T-cell (primary cell): Measurements from ENCODE around the gene ITPRIP. TPM values are rescaled to one million over a fixed set of nuclear protein-coding genes. Genes with fewer than 3 reads are reported as not detected.

Experiments
- ATAC-seq, 4 experiments: fragments of 200-7000 bp in 3 of 4; fragments of 150-1000 bp in 1 of 4; cut with Tn5 transposase; replicated peaks in 1 of 4; 1 replicate in 3 of 4; 2 replicates in 1 of 4; pipeline ENCODE4 v1.10.0; 2021; ENCODE audit warnings: moderate library complexity in 3 of 4, mild to moderate bottlenecking in 2 of 4, moderate number of reproducible peaks in 1 of 4
- CTCF ChIA-PET, 2 donors: fragments of 300-600 bp; sonication (Branson Sonifier 250); formaldehyde crosslinking; loops; one replicate each; lab custom pipeline; 2022; ENCODE audit warnings: antibody characterized with exemption in 2 of 2; lab: Charles Lee
- POLR2A ChIA-PET, 2 donors: fragments of 300-600 bp; sonication (Branson Sonifier 250); formaldehyde crosslinking; loops; one replicate each; lab custom pipeline; 2022; ENCODE audit warnings: antibody characterized with exemption in 2 of 2; lab: Charles Lee
- DNase-seq, 35 experiments: peaks; one replicate each; pipeline versions ENCODE4 v3.0.0 to v3.0.0-alpha.2; 2013 to 2023
- H3K27ac ChIP-seq: one replicate; pipeline ENCODE4 v1.5.1; 2013; ENCODE audit warnings: low read length
- H3K27me3 ChIP-seq, 2 experiments: replicated peaks in 1 of 2; 1 replicate in 1 of 2; 2 replicates in 1 of 2; pipeline versions ENCODE4 v1.6.1 to v1.7.0; 2013; ENCODE audit warnings: low read length in 1 of 2, mixed read lengths in 1 of 2; ENCODE audit not compliant: control insufficient read depth in 2 of 2, insufficient read depth in 2 of 2; ENCODE audit errors: extremely low read depth in 1 of 2
- H3K36me3 ChIP-seq, 2 donors: 1 replicate in 1 of 2; 2 replicates in 1 of 2; pipeline versions ENCODE4 v1.6.1 to v1.7.0; 2013; ENCODE audit warnings: low read length in 1 of 2; ENCODE audit not compliant: control insufficient read depth in 2 of 2, insufficient read depth in 1 of 2; ENCODE audit errors: extremely low read depth in 1 of 2
- H3K4me1 ChIP-seq, 2 experiments: 1 replicate in 1 of 2; 2 replicates in 1 of 2; pipeline versions ENCODE4 v1.6.1 to v1.7.0; 2013; ENCODE audit warnings: low read length in 2 of 2, mixed read lengths in 1 of 2; ENCODE audit not compliant: insufficient read depth in 2 of 2, control insufficient read depth in 1 of 2; ENCODE audit errors: extremely low read depth in 1 of 2
- H3K4me3 ChIP-seq, 2 donors: 1 replicate in 1 of 2; 2 replicates in 1 of 2; pipeline versions ENCODE4 v1.5.1 to v1.7.0; 2013; ENCODE audit warnings: mild to moderate bottlenecking in 2 of 2, low read length in 1 of 2, moderate library complexity in 1 of 2; ENCODE audit not compliant: control insufficient read depth in 1 of 2; ENCODE audit errors: extremely low read depth in 1 of 2
- H3K9me3 ChIP-seq: 2 replicates; pipeline ENCODE4 v1.7.0; 2013
- H3K27ac Mint-ChIP-seq, 2 donors: one replicate each; pipeline ENCODE4 v1.8.0; 2020 to 2021; ENCODE audit warnings: mild to moderate bottlenecking in 2 of 2, mixed read lengths in 2 of 2
- H3K27me3 Mint-ChIP-seq, 2 donors: one replicate each; pipeline ENCODE4 v1.8.0; 2021 to 2022; ENCODE audit warnings: mixed read lengths in 2 of 2
- H3K36me3 Mint-ChIP-seq: one replicate; pipeline ENCODE4 v1.8.0; 2021; ENCODE audit warnings: mixed read lengths
- H3K4me1 Mint-ChIP-seq, 3 donors: one replicate each; pipeline ENCODE4 v1.8.0; 2020 to 2022; ENCODE audit warnings: mixed read lengths in 3 of 3, mild to moderate bottlenecking in 1 of 3
- H3K4me3 Mint-ChIP-seq, 3 donors: one replicate each; pipeline ENCODE4 v1.8.0; 2020 to 2022; ENCODE audit warnings: mild to moderate bottlenecking in 3 of 3, mixed read lengths in 3 of 3, moderate library complexity in 3 of 3
- H3K9me3 Mint-ChIP-seq, 3 donors: one replicate each; pipeline ENCODE4 v1.8.0; 2020 to 2022; ENCODE audit warnings: mixed read lengths in 3 of 3
- WGBS: methylation state at CpG from one replicate; pipeline ENCODE4 v1.1.5; 2013; ENCODE audit warnings: missing lambda C conversion rate; ENCODE audit not compliant: insufficient coverage; 5-methylcytosine and 5-hydroxymethylcytosine counted together
- total RNA-seq, 35 experiments: library from RNA in 6 of 35; stranded (reverse) in 6 of 35; fragments of 120-200 nt in 1 of 35; gene quantifications; one replicate each; pipeline versions ENCODE4 v1.2.1 to v1.2.4 and lab custom pipeline; 2013 to 2026

ITPRIP gene
- total RNA-seq, 5 donors from 2014 or later (not counting 1 experiment from before 2014, with no cell fraction given), result 16.9 to 98.5 (median 25.0) TPM

DNA sequence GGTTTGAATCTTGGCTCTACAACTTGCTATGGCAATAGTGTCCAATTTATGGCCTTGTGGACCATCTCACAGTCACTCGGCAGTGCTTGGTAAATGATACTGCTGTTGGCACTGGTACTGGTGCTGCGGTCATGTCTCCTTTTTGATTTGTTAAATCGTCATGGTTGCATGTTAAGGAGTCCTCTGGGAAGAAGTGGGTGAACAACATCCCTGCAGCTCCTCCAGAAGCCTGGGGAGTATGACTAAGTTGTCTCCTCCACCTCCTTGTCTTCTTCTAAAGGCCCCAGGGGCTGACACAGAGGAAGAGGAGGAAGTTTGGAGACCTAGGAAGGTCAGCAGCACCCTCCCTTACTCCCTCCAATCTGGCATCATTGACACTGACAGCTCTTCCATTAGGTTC is 8.5 kb downstream of the ITPRIP start:
- Histone ChIP-seq H3K27me3 (no peaks in the 10 kb centered on the region), H3K4me1 (peaks cover 86 to 97% of the 10 kb centered on the region in 2 experiments), H3K4me3 (peak overlapping the region; percentile 25 to 41), H3K9me3 (no peaks in the 10 kb centered on the region), H3K27ac (peak overlapping the region; percentile 87), H3K36me3 (peaks cover 13 to 26% of the 10 kb centered on the region in 2 donors)
- Mint-ChIP-seq H3K27me3 (no peaks in the 10 kb centered on the region), H3K4me3 (peak overlapping the region in 2 of 3 donors; percentile 70 to 85), H3K9me3 (no peaks in the 10 kb centered on the region), H3K4me1 (peaks cover 99 to 100% (median 100%) of the 10 kb centered on the region in 3 donors), H3K27ac (peak overlapping the region; percentile 92 to 98), H3K36me3 (peaks cover 19% of the 10 kb centered on the region)
- ATAC-seq (peak in 1 of 4 experiments; percentile 0), DNase-seq (no peak)
- ChIA-PET POLR2A (interaction anchor here in 1 of 2 donors (0.7 to 1.7 kb wide), 5 partner anchors 9 to 58 kb away, joined by 3 to 21 read pairs (median 3); partner anchors contain the start of gene ITPRIP), CTCF (interaction anchor here (0.6 to 3.5 kb wide), 6 partner anchors 9 to 1934 kb away, joined by 4 to 15 read pairs (median 7); partner anchors contain the start of genes ITPRIP (in 1 of the 2) and NFKB2 (in 1 of the 2))
- no CpG with 5 or more reads among the region's 3 CpGs for WGBS

DNA sequence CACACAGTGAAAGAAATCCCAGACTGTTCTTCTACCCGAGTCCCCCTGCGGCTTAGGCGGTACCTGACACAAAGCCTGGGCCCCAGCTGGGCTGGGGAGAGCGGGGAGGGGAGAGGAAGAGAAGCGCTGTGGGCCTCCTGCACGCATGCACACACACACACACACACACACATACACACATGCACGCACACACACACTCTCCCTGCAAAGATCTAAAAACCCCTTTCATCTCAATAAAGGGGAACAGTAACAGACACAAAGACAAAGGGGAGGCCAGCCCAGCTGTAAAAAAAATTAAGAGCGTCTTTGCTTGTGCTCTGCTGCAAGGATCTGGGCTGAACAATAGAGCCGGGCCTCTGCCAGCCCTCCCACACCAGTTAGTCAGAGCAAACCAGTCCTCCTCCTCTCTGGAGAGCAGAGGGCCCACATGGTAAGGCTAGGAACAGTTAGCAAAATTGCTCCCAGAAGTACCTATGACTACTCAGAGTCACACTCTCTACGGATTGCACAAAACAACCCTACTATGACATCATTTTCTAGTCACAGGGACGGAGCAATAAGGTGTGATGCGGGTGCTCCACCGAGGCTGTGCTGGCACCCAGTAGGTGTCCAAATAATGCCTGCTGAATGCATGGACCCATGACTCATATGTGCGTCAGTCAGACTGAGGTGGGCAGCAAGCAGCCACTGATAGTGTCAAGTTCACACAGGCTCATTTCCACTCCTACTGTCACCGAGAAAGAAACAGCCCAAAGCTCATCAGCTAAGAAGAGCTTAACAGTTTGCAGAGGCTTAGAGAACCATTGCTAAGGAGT is 9.2 kb downstream of the ITPRIP start:
- H3K36me3 Mint-ChIP-seq, result peaks cover 19% of the 10 kb centered on the region

DNA sequence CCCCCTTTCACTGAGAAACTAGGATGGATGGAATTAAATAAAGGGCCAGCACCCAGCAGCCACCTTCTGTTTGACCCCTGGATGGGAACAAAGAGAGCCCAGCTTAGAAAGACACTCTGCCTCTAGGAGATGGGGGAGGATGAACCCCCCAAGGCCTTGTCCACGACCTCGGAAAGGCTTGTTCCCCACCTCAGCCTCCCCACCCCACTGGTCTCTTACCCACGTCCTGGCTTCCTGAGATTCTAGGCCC is 9.7 kb downstream of the ITPRIP start:
- POLR2A ChIA-PET, result interaction anchor here in 1 of 2 donors (1.7 kb wide), 1 partner anchor 10 kb away, joined by 21 read pairs; the partner anchor contains the start of gene ITPRIP

More for the DNA sequence above, 9.2 kb downstream of the ITPRIP start:
- Mint-ChIP-seq H3K27me3 (no peaks in the 10 kb centered on the region), H3K4me3 (peak overlapping the region; percentile 70 to 85 (median 72)), H3K4me1 (peaks cover 99 to 100% (median 100%) of the 10 kb centered on the region in 3 donors), H3K27ac (peak overlapping the region; percentile 92 to 98), H3K9me3 (no peaks in the 10 kb centered on the region)
- H3K36me3 ChIP-seq, result peaks cover 13 to 23% of the 10 kb centered on the region in 2 donors
- peak overlapping the region; percentile 87 for H3K27ac ChIP-seq
- peak overlapping the region; percentile 41 to 71 for H3K4me3 ChIP-seq
- ChIA-PET POLR2A (interaction anchor here in 1 of 2 donors (0.7 to 1.7 kb wide), 5 partner anchors 9 to 59 kb away, joined by 3 to 21 read pairs (median 3); partner anchors contain the start of gene ITPRIP), CTCF (interaction anchor here in 1 of 2 donors (0.6 to 3.5 kb wide), 6 partner anchors 9 to 1933 kb away, joined by 3 to 15 read pairs (median 6); partner anchors contain the start of genes CFAP58, ITPRIP and NFKB2)
- 8% methylated on average over 4 of the region's 15 CpGs for WGBS
- DNase-seq (peak; percentile 53 to 87 (median 72)), ATAC-seq (peak; percentile 69 to 79 (median 76))
- peaks cover 86 to 97% of the 10 kb centered on the region in 2 experiments for H3K4me1 ChIP-seq
- H3K27me3 ChIP-seq, result no peaks in the 10 kb centered on the region
- no peaks in the 10 kb centered on the region for H3K9me3 ChIP-seq

DNA sequence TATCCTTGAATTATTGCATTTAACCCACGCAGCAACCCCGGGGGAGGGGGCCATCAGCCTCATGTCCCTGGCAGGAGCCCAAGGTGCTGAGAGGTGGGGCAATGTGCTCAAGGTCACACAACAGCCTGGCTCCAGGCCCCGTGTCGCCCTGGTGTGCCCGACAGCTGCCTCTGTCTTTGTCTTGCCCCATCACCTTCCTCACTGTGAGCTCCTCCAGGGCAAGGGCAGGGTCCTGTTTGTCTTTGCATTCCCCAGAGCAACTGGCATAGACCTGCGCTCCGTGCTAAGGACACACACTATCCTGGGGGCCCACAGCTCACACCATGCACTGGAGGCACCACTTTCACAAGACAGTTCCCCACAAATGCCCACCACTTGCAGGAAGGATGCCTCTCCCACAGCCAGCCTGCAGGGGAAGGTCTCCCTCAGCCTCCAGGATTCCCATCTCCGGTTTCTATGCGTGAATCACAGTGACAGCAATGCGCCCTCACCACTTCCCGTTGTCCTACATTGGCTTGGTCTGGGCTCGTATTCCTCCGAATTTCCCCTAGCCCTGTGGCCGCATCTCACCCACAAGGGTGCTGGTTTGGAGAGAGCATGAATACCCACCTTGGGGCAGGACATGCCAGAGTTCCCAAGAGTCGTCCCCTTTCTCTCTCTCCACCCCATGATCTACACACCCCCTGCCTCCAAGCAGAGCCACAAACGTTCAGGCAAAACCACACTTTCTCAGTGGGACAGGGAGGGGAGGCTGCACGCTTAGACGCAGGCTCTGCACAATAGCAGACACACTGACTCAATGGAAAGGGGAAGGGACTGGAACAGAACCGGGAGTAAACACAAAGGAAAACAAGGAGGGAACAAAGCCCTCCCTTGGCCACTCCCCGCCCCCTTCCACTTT is 10.3 kb downstream of the ITPRIP start:
- no peaks in the 10 kb centered on the region for H3K27me3 Mint-ChIP-seq
- ATAC-seq (no peak), DNase-seq (peak in 1 of 35 experiments; percentile 45)
- H3K9me3 ChIP-seq, result no peaks in the 10 kb centered on the region
- 50% methylated on average over 9 of the region's 20 CpGs for WGBS
- no peaks in the 10 kb centered on the region for H3K27me3 ChIP-seq
- H3K27ac ChIP-seq, result peak overlapping the region; percentile 87
- H3K36me3 Mint-ChIP-seq, result peaks cover 15% of the 10 kb centered on the region
- H3K9me3 Mint-ChIP-seq, result no peaks in the 10 kb centered on the region
- H3K4me3 ChIP-seq, result peak overlapping the region; percentile 41 to 71
- peak overlapping the region; percentile 92 to 98 for H3K27ac Mint-ChIP-seq
- H3K4me1 Mint-ChIP-seq, result peaks cover 99 to 100% (median 100%) of the 10 kb centered on the region in 3 donors
- CTCF ChIA-PET, result interaction anchor here (0.9 to 3.5 kb wide), 6 partner anchors 10 to 37 kb away, joined by 3 to 15 read pairs (median 5); partner anchors contain the start of genes CFAP58 (in 1 of the 2) and ITPRIP (in 1 of the 2)
- peaks cover 88 to 97% of the 10 kb centered on the region in 2 experiments for H3K4me1 ChIP-seq
- H3K4me3 Mint-ChIP-seq, result peak overlapping the region; percentile 70 to 85 (median 72)
- POLR2A ChIA-PET, result interaction anchor here (0.7 to 1.7 kb wide), 2 partner anchors 8 to 10 kb away, joined by 4 to 21 read pairs; partner anchors contain the start of gene ITPRIP (in 1 of the 2)
- peaks cover 9 to 23% of the 10 kb centered on the region in 2 donors for H3K36me3 ChIP-seq

More for the DNA sequence above, 9.7 kb downstream of the ITPRIP start:
- Mint-ChIP-seq H3K4me3 (peak overlapping the region; percentile 70 to 85 (median 72)), H3K27ac (peak overlapping the region; percentile 92 to 98), H3K27me3 (no peaks in the 10 kb centered on the region), H3K4me1 (peaks cover 99 to 100% (median 100%) of the 10 kb centered on the region in 3 donors), H3K9me3 (no peaks in the 10 kb centered on the region), H3K36me3 (peaks cover 19% of the 10 kb centered on the region)
- no peak for DNase-seq
- ATAC-seq, result no peak
- CTCF ChIA-PET, result interaction anchor here (0.9 to 3.5 kb wide), 5 partner anchors 22 to 37 kb away, joined by 3 to 15 read pairs (median 5); partner anchors contain the start of gene CFAP58 (in 1 of the 2)
- H3K4me3 ChIP-seq, result peak overlapping the region; percentile 41 to 71
- H3K4me1 ChIP-seq, result peaks cover 86 to 97% of the 10 kb centered on the region in 2 experiments
- no CpG with 5 or more reads among the region's 3 CpGs for WGBS
- peaks cover 9 to 23% of the 10 kb centered on the region in 2 donors for H3K36me3 ChIP-seq
- no peaks in the 10 kb centered on the region for H3K27me3 ChIP-seq
- peak overlapping the region; percentile 87 for H3K27ac ChIP-seq
- no peaks in the 10 kb centered on the region for H3K9me3 ChIP-seq

DNA sequence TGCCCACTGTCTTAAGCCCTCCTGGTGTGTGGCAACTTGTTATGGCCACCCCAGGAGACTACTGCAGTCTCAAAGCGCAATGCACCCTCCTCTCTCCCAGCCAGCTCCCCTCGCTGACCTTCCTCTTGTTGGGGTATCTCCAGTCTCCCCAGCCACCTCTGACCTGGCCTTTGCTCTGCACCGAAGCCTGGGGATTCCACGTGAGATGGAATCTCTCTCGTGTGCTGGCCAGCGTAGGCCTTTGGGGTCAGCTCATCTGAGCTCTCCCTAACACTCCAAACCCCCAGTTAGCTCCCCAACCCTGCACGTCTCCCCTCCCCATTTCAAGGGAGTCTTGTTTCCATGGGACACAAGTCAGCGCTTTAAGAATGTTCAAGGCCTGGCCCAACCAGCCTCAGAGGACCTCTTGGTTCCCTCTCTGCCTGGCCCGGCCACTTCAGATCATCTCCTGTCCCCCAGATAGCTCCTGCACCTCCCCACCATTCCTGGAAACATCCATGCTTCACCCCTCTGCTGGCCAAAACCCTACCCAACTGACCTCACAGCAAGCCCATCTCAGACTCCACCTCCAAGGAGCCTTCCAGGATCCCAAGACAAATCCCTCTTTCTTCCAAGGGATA is 11.2 kb downstream of the ITPRIP start:
- Histone ChIP-seq H3K9me3 (no peaks in the 10 kb centered on the region), H3K4me1 (peaks cover 85 to 98% of the 10 kb centered on the region in 2 experiments), H3K4me3 (peak overlapping the region in 1 of 2 donors; percentile 71), H3K36me3 (peaks cover 9 to 18% of the 10 kb centered on the region in 2 donors), H3K27ac (peak overlapping the region; percentile 87), H3K27me3 (no peaks in the 10 kb centered on the region)
- Mint-ChIP-seq H3K36me3 (peaks cover 12% of the 10 kb centered on the region), H3K27me3 (no peaks in the 10 kb centered on the region), H3K4me3 (peak overlapping the region; percentile 43 to 85 (median 58)), H3K27ac (peak overlapping the region; percentile 92 to 98), H3K4me1 (peaks cover 100% of the 10 kb centered on the region in 3 donors), H3K9me3 (no peaks in the 10 kb centered on the region)
- DNase-seq (no peak), ATAC-seq (no peak)
- ChIA-PET POLR2A (interaction anchor here in 1 of 2 donors (0.6 to 0.9 kb wide), 2 partner anchors 10 to 11 kb away, joined by 3 to 6 read pairs; partner anchors contain the start of gene ITPRIP), CTCF (interaction anchor here in 1 of 2 donors (1.1 to 3.5 kb wide), 3 partner anchors 11 to 36 kb away, joined by 4 to 15 read pairs (median 5); partner anchors contain the start of gene ITPRIP)
- 99% methylated on average over 7 of the region's 9 CpGs for WGBS
